GM12873 (cell line): ENCODE results near the gene OCA2.

Source experiments
- CTCF ChIP-seq: IDR thresholded peaks from 2 replicates; pipeline ENCODE4 v1.5.1; 2012; ENCODE audit warnings: low read depth, mild to moderate bottlenecking, moderate library complexity, low read length, control low read depth; ENCODE audit not compliant: insufficient read depth; ENCODE audit errors: missing control alignments

The OCA2 gene

DNA sequence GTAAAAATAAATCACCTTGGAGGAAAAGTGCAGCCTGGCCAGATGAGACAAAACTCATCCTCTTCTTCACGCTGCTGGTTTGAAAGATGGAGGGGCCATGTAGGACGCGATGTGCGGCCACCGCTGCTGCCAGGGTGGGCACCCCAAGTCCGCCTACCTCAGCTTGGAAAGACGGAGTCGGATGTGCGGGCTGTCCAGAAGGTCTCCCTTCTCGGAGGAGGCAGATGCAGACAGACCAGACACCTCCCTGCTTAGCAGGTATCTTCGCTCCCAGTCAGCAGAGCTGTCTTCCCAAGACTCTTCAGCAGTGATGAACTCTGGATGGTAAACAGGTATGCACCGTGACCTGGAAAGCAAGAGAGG lies 71.4 kb downstream of the OCA2 start:
- TF ChIP-seq CTCF, result no peak

DNA sequence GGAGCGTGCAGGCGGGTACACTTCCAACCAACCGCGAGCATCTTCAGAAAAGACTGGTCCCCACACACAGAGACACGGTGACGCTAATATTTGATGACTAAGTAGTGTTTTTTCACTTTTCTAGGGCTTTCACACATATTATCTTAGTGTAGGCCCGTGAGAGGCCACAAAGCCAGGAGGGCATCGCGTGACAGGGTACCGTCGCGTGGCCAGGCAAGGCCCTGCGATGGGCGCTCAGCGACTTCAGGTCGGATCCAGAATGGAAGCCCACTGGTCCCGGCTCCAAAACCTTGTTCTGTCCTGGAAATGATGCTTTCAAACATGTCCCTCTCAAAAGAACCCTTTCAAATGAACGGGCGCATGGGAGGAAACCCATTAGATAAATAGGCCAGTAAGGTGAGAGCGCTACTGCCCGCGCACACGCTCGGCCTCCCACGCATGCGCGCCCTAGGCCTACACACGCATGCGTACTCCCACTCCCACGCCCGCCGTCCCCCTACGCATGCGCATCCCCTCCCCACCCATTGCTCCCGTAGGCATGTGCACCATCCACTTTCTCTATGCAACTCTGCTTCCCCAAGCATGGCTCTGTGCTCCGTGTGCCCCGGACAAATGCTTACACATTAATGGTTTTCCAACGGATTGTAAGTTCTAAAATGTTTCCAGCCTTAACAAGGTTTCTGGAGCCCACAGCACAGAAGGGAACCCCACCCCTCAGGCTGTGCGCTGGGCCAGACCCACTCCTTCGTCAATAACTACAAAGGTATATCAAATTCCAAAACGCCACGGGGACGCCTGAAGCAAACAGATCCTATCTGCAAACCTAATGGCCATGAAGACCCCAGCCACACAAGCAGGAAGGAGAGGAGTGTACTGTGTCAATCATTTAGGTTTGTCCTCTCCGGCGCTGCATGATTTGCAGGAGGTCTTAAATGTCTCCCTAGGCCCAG lies 72.1 kb downstream of the OCA2 start:
- no peak for TF ChIP-seq CTCF

DNA sequence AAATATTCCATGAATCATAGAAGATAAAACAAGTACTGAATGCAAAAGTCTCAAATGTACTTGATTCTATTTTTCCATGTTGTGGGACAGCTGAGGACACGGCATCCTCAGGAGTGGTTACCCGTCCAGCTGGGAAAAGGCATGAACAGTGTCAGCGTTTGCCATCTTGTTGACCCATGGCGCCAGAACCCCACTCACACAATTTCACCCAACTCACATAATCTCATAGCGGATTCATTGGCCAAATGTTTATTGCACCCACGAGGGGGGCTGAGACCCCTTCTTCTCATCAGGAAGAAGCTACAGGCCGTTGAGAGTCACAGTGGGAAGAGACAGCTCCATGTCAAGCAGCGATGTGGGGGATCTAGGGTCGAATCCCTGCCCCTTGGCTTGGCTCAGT lies 72.9 kb downstream of the OCA2 start:
- no peak for TF ChIP-seq CTCF

DNA sequence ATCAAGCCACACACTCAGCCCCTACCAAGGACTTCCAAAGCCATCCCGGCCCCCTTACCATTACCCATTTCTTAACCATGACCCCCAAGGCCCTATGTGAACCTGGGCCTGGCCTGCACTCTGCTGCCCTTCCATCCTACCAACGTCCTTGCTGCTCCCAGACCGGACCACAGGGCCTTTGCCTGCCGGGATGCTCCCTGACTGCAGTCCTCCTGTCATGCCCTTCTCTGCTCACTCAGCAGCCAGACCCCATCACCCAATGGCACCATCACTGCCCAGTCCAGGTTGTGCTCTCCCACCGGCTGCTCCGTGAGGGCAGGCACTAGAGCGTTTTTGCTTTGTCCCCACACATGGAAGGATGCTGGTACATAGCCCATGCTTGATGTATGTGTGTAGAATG lies 73.7 kb downstream of the OCA2 start:
- TF ChIP-seq CTCF, result no peak

- TF ChIP-seq CTCF, result no peak
Observed at GRCh38 chr15:28024889-28025250, 74.2 kb downstream of the OCA2 start.

DNA sequence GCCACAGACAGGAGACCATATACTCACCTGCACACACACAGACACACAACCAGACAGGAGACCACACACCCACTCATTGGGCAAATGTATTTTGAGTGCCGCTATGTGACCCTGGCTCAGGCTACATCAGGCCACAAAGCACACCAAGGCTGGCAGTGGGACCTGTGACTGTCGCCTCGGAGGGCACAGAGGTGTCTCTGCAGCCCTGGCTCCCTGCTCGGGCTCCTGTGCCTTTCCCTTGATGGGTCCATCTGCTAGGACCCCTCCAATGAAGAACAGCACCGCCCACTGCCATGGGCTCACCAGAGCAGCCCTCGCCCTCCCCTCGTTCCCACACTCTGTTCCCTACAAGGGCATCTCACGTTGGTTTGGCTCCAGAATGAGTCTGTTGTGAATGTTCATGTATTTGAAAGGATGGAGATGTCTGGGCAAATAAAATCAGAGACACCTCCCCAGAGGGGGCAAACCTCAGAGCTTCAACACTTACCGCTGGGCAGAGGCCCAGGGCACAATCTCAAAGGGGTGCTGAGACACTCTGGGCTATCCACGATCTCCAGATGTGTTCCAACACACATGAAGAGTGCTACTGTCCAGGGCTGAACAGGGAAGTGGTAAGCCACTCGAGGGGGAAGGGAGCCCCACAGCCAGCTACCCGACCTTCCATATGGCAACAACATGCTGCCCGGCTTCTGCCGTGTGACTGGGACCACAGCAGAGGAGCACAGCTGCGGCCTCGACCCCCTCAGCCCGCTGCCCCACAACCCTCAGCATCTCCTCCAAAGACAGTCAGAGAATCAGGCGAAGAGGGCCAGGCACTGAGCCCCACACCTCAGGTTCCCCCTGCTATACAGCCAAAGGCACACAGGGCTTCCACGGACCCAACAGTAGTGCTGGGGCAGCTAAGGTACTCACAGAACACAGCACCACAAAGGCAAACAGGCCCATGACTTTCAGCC lies 74.9 kb downstream of the OCA2 start:
- TF ChIP-seq CTCF, result no peak

DNA sequence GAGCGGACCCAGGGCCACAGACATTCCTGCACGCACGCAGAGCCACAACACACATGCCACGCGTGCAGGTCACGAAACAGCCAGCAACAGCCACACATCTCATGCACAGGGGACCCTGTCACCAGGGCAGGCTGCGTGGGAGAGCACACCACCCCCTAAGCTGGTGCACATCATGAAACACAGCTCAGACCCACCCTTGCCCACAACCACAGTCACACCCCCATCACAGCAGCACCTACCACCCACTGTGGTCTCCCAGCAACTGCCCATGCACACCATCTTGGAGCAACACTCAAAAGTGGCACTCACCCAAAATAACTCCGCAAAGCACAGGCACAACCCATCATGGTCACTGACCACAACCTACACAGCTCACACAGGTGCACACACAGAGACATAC lies 75.7 kb downstream of the OCA2 start:
- no peak for TF ChIP-seq CTCF
